Measurements from ENCODE around the gene TMEM167B. TPM values are rescaled to one million over a fixed set of nuclear protein-coding genes. Genes with fewer than 3 reads are reported as not detected.

Gene TMEM167B
- total and polyA plus RNA-seq, 2 donors from 2014 or later, result 24.7 to 39.4 TPM

DNA sequence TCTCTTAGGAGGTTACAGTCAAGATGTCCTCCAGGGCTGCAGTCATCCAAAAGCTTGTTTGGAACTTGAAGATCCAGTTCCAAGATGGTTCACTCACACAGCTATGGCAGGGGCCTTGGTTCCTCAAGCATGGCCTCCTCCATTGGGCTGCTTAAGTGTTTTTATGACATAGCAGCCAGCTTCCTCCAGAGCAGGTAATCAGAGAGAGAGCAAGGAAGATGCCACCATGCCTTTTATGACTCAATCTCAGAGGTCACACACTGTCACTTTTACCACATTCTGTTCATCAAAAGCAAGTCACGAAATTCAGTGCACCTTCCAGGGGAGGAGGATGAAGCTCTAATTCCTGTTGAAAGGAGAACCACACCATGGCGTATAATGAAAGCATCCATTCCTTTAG, 40.5 kb downstream of the TMEM167B start:
- TF ChIP-seq, protein P1, sequence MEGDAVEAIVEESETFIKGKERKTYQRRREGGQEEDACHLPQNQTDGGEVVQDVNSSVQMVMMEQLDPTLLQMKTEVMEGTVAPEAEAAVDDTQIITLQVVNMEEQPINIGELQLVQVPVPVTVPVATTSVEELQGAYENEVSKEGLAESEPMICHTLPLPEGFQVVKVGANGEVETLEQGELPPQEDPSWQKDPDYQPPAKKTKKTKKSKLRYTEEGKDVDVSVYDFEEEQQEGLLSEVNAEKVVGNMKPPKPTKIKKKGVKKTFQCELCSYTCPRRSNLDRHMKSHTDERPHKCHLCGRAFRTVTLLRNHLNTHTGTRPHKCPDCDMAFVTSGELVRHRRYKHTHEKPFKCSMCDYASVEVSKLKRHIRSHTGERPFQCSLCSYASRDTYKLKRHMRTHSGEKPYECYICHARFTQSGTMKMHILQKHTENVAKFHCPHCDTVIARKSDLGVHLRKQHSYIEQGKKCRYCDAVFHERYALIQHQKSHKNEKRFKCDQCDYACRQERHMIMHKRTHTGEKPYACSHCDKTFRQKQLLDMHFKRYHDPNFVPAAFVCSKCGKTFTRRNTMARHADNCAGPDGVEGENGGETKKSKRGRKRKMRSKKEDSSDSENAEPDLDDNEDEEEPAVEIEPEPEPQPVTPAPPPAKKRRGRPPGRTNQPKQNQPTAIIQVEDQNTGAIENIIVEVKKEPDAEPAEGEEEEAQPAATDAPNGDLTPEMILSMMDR (IDR thresholded peaks at IDR 0.05; ENCODE audit: borderline replicate concordance, extremely low read depth, insufficient read depth), result no peak
- intact Hi-C loops (cut with DNase I), result no loop called here

DNA sequence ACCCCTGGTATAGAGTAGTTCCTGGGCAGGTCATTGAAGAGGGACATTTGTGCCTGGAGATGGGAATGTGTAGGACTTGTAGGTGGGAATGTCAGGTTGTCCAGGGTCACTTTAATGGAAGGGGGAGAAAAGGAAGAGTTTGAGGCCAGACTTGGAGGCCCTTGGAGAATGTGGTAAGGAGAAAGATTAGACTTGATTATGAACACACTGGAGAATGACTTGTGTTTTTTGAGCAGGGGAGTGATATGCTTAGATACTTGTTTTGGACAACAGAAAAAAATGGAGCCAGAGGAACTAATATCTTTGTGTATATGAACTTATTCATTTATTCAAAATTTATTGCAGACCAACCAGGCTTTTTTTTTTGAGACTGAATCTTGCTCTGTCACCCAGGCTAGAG, 41.2 kb downstream of the TMEM167B start:
- FAIRE-seq, result no peak
- intact Hi-C loops (cut with DNase I), result no loop called here
- Histone ChIP-seq H3K27me3 (ENCODE audit: control insufficient read depth, insufficient read depth, low read length) (no peaks in the 10 kb centered on the region), H3K4me1 (ENCODE audit: control insufficient read depth in 2 of 3, insufficient read depth in 2 of 3, low read depth in 1 of 3, low read length in 3 of 3) (peaks cover 0 to 25% (median 0%) of the 10 kb centered on the region in 3 donors), H3K36me3 (ENCODE audit: control insufficient read depth in 2 of 3, insufficient read depth in 3 of 3, low read length in 3 of 3) (no peaks in the 10 kb centered on the region), H3K9me3 (ENCODE audit: control insufficient read depth in 2 of 3, insufficient read depth in 1 of 3, low read length in 3 of 3) (no peaks in the 10 kb centered on the region), H3K9ac (ENCODE audit: low read length in 3 of 3) (no peak overlapping the region), H3K27ac (ENCODE audit: low read depth in 2 of 2, low read length in 2 of 2) (no peak overlapping the region), H3K4me3 (ENCODE audit: low read length in 3 of 3) (no peak overlapping the region)
- TF ChIP-seq, protein P1 (IDR thresholded peaks at IDR 0.05; ENCODE audit: borderline replicate concordance, extremely low read depth, insufficient read depth), result no peak
- DNase-seq, result no peak

More for the DNA sequence above, 40.5 kb downstream of the TMEM167B start:
- no peak overlapping the region for H3K27ac ChIP-seq (ENCODE audit: low read depth in 2 of 2, low read length in 2 of 2)
- DNase-seq (no peak), FAIRE-seq (no peak)
- no peaks in the 10 kb centered on the region for H3K27me3 ChIP-seq (ENCODE audit: control insufficient read depth, insufficient read depth, low read length)
- no peaks in the 10 kb centered on the region for H3K9me3 ChIP-seq (ENCODE audit: control insufficient read depth in 2 of 3, insufficient read depth in 1 of 3, low read length in 3 of 3)
- no peaks in the 10 kb centered on the region for H3K36me3 ChIP-seq (ENCODE audit: control insufficient read depth in 2 of 3, insufficient read depth in 3 of 3, low read length in 3 of 3)
- H3K4me3 ChIP-seq (ENCODE audit: low read length in 3 of 3), result no peak overlapping the region
- H3K4me1 ChIP-seq (ENCODE audit: control insufficient read depth in 2 of 3, insufficient read depth in 2 of 3, low read depth in 1 of 3, low read length in 3 of 3), result peaks cover 0 to 22% (median 0%) of the 10 kb centered on the region in 3 donors
- no peak overlapping the region for H3K9ac ChIP-seq (ENCODE audit: low read length in 3 of 3)

DNA sequence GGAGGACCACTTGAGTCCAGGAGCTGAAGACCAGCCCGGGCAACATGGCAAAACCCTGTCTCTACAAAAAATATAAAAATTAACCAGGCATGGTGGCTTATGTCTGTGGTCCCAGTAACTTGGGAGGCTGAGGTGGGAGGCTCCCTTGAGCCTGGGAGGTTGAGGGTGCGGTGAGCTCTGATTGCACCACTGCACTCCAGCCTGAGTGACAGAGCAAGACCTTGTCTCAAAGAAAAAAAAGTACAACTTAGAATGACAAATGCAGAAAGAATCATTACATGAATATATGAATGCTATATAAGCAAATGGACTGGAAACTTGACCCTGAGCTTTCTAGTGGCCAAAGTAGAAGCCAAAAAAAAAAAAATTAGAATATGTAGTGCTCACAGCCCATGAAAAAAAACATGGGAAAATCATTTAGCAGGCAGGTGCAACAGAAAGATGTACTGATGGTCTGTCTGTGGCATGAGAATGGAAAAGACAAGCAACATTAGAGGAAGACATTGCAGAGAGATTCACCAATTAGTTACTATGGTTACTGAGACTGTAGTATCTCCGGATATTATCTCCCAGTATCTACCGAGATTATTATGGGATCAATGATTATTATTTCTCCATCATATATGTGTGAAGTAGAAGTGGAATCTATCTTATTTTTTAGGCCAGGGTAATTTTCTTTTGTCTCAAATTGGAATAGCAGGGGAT, 42.6 kb downstream of the TMEM167B start:
- intact Hi-C loops (cut with DNase I), result no loop called here
- no peak overlapping the region for H3K9ac ChIP-seq (ENCODE audit: low read length in 3 of 3)
- H3K9me3 ChIP-seq (ENCODE audit: control insufficient read depth in 2 of 3, insufficient read depth in 1 of 3, low read length in 3 of 3), result no peaks in the 10 kb centered on the region
- no peak overlapping the region for H3K27ac ChIP-seq (ENCODE audit: low read depth in 2 of 2, low read length in 2 of 2)
- TF ChIP-seq, protein P1 (IDR thresholded peaks at IDR 0.05; ENCODE audit: borderline replicate concordance, extremely low read depth, insufficient read depth), result no peak
- no peaks in the 10 kb centered on the region for H3K27me3 ChIP-seq (ENCODE audit: control insufficient read depth, insufficient read depth, low read length)
- DNase-seq, result no peak
- H3K4me3 ChIP-seq (ENCODE audit: low read length in 3 of 3), result no peak overlapping the region
- H3K4me1 ChIP-seq (ENCODE audit: control insufficient read depth in 2 of 3, insufficient read depth in 2 of 3, low read depth in 1 of 3, low read length in 3 of 3), result peaks cover 0 to 25% (median 0%) of the 10 kb centered on the region in 3 donors
- no peaks in the 10 kb centered on the region for H3K36me3 ChIP-seq (ENCODE audit: control insufficient read depth in 2 of 3, insufficient read depth in 3 of 3, low read length in 3 of 3)
- FAIRE-seq, result no peak

Measured in kidney (tissue), 14 donors.